ENCODE measurements around the gene CDH15. TPM values are rescaled to one million over a fixed set of nuclear protein-coding genes. Genes with fewer than 3 reads are reported as not detected.

CDH15 gene
- total and polyA plus RNA-seq, 2 of the 13 experiments (the other 11 are each of a cell fraction or from before 2014, with no cell fraction given) = 0.74 to 2.2 TPM

DNA sequence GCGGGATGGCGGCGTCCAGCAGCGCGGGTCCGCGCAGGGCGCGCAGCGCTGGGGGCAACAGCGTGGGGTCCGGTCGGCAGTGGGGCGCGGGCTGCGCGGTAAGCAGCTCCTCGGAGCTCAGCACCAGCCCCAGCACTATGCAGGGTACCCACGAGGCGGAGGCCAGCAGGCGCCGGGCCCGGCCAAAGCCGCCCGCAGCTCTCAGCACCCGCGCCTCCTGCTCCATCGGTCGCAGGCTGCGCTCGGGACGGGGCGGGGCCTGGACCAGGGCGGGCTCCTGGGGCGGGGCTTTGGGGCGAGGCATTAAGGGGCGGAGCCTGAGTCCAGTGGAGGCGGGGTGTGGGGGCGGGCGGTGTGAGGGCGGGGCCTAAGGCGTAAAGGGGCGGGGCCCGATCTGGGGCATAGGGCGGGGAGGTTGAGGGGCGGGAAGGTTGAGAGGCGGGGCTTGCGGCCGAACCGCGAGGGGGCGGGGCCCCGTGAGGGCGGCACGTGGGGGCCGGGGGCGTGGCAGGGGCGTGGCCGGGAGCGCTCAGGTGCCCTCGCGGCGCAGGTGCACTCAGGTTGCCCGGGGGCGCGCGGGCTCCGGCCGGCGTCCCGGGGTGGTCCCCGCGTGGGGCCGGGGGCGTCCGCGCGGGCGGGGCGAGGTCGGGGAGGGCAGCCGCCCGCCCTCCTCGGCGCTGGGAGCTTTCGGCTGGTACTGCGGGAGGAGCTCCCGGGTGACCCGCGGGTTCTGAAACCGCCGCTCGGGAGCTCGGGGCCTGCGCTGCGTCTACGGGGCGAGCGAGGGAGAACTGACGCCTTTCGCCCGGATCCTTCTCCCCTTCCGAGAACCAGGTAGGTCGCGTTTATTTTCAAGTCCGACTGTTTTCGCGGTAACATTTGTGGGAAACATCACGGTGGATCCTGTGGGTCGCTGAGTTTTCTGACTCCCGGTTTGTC, 30.2 kb downstream of the CDH15 start (continued):
- TF ChIP-seq, protein P1, sequence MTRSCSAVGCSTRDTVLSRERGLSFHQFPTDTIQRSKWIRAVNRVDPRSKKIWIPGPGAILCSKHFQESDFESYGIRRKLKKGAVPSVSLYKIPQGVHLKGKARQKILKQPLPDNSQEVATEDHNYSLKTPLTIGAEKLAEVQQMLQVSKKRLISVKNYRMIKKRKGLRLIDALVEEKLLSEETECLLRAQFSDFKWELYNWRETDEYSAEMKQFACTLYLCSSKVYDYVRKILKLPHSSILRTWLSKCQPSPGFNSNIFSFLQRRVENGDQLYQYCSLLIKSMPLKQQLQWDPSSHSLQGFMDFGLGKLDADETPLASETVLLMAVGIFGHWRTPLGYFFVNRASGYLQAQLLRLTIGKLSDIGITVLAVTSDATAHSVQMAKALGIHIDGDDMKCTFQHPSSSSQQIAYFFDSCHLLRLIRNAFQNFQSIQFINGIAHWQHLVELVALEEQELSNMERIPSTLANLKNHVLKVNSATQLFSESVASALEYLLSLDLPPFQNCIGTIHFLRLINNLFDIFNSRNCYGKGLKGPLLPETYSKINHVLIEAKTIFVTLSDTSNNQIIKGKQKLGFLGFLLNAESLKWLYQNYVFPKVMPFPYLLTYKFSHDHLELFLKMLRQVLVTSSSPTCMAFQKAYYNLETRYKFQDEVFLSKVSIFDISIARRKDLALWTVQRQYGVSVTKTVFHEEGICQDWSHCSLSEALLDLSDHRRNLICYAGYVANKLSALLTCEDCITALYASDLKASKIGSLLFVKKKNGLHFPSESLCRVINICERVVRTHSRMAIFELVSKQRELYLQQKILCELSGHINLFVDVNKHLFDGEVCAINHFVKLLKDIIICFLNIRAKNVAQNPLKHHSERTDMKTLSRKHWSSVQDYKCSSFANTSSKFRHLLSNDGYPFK (CRISPR knock-in tag; IDR thresholded peaks at IDR 0.05; ENCODE audit: borderline replicate concordance) = no peak
- TF ChIP-seq EEA1 (CRISPR knock-in tag; IDR thresholded peaks at IDR 0.05; ENCODE audit: borderline replicate concordance) (no peak), RBFOX2 (IDR thresholded peaks at IDR 0.05; ENCODE audit: low read depth, low read length) (peak; percentile 81), WIZ (CRISPR knock-in tag; IDR thresholded peaks at IDR 0.05) (no peak), SP140L (CRISPR knock-in tag; IDR thresholded peaks at IDR 0.05; ENCODE audit: borderline replicate concordance) (no peak), PHF21A (CRISPR knock-in tag; IDR thresholded peaks at IDR 0.05) (no peak), ZNF788 (CRISPR knock-in tag; IDR thresholded peaks at IDR 0.05; ENCODE audit: borderline replicate concordance) (peak; percentile 40; the same call in 1 of the 2 replicates), RAD21 (CRISPR knock-in tag; IDR thresholded peaks at IDR 0.05) (peak; percentile 76), GATA4 (IDR thresholded peaks at IDR 0.05; ENCODE audit: borderline replicate concordance, low read depth) (0 out of 2 replicates have a peak, but pooled peaks have one; percentile 16), HNRNPK (IDR thresholded peaks at IDR 0.05; ENCODE audit: low read depth, low read length, poor library complexity, severe bottlenecking) (peak; percentile 47), ZNF782 (CRISPR knock-in tag; IDR thresholded peaks at IDR 0.05; ENCODE audit: borderline replicate concordance) (no peak), REPIN1 (CRISPR knock-in tag; IDR thresholded peaks at IDR 0.05; ENCODE audit: borderline replicate concordance, low read depth) (no peak), ZNF446 (CRISPR knock-in tag; IDR thresholded peaks at IDR 0.05) (no peak), MAZ (IDR thresholded peaks at IDR 0.05; ENCODE audit: borderline replicate concordance, low read depth, low read length) (peak; percentile 61; the same call in 1 of the 2 replicates), MAZ (CRISPR knock-in tag; IDR thresholded peaks at IDR 0.05; ENCODE audit: low read depth) (no peak; the same call in 1 of the 2 replicates), SAFB2 (CRISPR knock-in tag; IDR thresholded peaks at IDR 0.05; ENCODE audit: borderline replicate concordance, low read depth) (no peak)
- TF ChIP-seq, protein P2, sequence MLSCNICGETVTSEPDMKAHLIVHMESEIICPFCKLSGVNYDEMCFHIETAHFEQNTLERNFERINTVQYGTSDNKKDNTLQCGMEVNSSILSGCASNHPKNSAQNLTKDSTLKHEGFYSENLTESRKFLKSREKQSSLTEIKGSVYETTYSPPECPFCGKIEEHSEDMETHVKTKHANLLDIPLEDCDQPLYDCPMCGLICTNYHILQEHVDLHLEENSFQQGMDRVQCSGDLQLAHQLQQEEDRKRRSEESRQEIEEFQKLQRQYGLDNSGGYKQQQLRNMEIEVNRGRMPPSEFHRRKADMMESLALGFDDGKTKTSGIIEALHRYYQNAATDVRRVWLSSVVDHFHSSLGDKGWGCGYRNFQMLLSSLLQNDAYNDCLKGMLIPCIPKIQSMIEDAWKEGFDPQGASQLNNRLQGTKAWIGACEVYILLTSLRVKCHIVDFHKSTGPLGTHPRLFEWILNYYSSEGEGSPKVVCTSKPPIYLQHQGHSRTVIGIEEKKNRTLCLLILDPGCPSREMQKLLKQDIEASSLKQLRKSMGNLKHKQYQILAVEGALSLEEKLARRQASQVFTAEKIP (CRISPR knock-in tag; IDR thresholded peaks at IDR 0.05; ENCODE audit: borderline replicate concordance) = no peak
- TF ChIP-seq, protein P3, sequence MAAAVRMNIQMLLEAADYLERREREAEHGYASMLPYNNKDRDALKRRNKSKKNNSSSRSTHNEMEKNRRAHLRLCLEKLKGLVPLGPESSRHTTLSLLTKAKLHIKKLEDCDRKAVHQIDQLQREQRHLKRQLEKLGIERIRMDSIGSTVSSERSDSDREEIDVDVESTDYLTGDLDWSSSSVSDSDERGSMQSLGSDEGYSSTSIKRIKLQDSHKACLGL (CRISPR knock-in tag; IDR thresholded peaks at IDR 0.05) = peak; percentile 67; the same call in 1 of the 2 replicates
- TF ChIP-seq, protein P4, sequence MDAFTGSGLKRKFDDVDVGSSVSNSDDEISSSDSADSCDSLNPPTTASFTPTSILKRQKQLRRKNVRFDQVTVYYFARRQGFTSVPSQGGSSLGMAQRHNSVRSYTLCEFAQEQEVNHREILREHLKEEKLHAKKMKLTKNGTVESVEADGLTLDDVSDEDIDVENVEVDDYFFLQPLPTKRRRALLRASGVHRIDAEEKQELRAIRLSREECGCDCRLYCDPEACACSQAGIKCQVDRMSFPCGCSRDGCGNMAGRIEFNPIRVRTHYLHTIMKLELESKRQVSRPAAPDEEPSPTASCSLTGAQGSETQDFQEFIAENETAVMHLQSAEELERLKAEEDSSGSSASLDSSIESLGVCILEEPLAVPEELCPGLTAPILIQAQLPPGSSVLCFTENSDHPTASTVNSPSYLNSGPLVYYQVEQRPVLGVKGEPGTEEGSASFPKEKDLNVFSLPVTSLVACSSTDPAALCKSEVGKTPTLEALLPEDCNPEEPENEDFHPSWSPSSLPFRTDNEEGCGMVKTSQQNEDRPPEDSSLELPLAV (CRISPR knock-in tag; conservative IDR thresholded peaks at IDR 0.05; ENCODE audit: low read depth) = no peak
- TF ChIP-seq, protein P5, sequence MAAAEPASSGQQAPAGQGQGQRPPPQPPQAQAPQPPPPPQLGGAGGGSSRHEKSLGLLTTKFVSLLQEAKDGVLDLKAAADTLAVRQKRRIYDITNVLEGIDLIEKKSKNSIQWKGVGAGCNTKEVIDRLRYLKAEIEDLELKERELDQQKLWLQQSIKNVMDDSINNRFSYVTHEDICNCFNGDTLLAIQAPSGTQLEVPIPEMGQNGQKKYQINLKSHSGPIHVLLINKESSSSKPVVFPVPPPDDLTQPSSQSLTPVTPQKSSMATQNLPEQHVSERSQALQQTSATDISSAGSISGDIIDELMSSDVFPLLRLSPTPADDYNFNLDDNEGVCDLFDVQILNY (CRISPR knock-in tag; conservative IDR thresholded peaks at IDR 0.05) = 0 out of 2 replicates have a peak, but pooled peaks have one; percentile 14
